SK-N-SH treated with all-trans-retinoic acid at 6 μM for 48 hours (cell line): ENCODE data around the gene MT1M.

Experiments used
- ATAC-seq: fragments of 200-7000 bp; cut with Tn5 transposase; 3 replicates; pipeline ENCODE4 v1.9.1; 2020; ENCODE audit warnings: mild to moderate bottlenecking, moderate library complexity
- ARNTL ChIP-seq: fragments of 450-650 bp; formaldehyde crosslinking; IDR thresholded peaks from 2 replicates; pipeline ENCODE4 v1.5.0; 2020; ENCODE audit warnings: low read depth, mild to moderate bottlenecking, moderate library complexity, borderline replicate concordance
- BACH2 ChIP-seq: fragments of 250-450 bp; sonication (Bioruptor Pico); IDR thresholded peaks from 2 replicates; pipeline ENCODE4 v1.9.0; 2021; ENCODE audit warnings: mild to moderate bottlenecking, borderline replicate concordance
- GLIS3 ChIP-seq: fragments of 250-450 bp; sonication (Bioruptor Pico); IDR thresholded peaks from 2 replicates; pipeline ENCODE4 v1.5.0; 2020; ENCODE audit warnings: mild to moderate bottlenecking, moderate library complexity
- ISL1 ChIP-seq: fragments of 250-450 bp; sonication (Bioruptor Pico); IDR thresholded peaks from 2 replicates; pipeline ENCODE4 v2.1.2; 2022; ENCODE audit warnings: mild to moderate bottlenecking, moderate library complexity
- OSR1 ChIP-seq: fragments of 250-450 bp; sonication (Bioruptor Pico); IDR thresholded peaks from 2 replicates; pipeline ENCODE4 v1.8.0; 2022; ENCODE audit warnings: moderate library complexity, mild to moderate bottlenecking, inconsistent platforms
- PATZ1 ChIP-seq: fragments of 250-450 bp; sonication (Bioruptor Pico); IDR thresholded peaks from 2 replicates; pipeline ENCODE4 v1.8.0; 2020; ENCODE audit warnings: mild to moderate bottlenecking, moderate library complexity, borderline replicate concordance
- PPARA ChIP-seq: fragments of 250-450 bp; sonication (Bioruptor Pico); IDR thresholded peaks from 2 replicates; pipeline ENCODE4 v1.5.0; 2020; ENCODE audit warnings: mild to moderate bottlenecking, borderline replicate concordance
- RARB ChIP-seq: fragments of 250-450 bp; sonication (Bioruptor Pico); IDR thresholded peaks from 2 replicates; pipeline ENCODE4 v1.8.0; 2021; ENCODE audit warnings: mild to moderate bottlenecking, moderate library complexity
- SNAI2 ChIP-seq: fragments of 250-450 bp; sonication (Bioruptor Pico); IDR thresholded peaks from 2 replicates; pipeline ENCODE4 v1.5.0; 2020; ENCODE audit warnings: mild to moderate bottlenecking, moderate library complexity
- TCF4 ChIP-seq: fragments of 250-450 bp; sonication (Bioruptor Pico); IDR thresholded peaks from 2 replicates; pipeline ENCODE4 v1.8.0; 2021; ENCODE audit warnings: mild to moderate bottlenecking, moderate library complexity, borderline replicate concordance
- TOX ChIP-seq: fragments of 250-450 bp; sonication (Bioruptor Pico); IDR thresholded peaks from 2 replicates; pipeline ENCODE4 v1.8.0; 2021; ENCODE audit warnings: mild to moderate bottlenecking, moderate library complexity, borderline replicate concordance
- ZFP30 ChIP-seq: fragments of 450-650 bp; formaldehyde crosslinking; IDR thresholded peaks from 2 replicates; pipeline ENCODE4 v1.5.0; 2022; ENCODE audit warnings: mild to moderate bottlenecking, moderate library complexity
- ZNF565 ChIP-seq: fragments of 450-650 bp; formaldehyde crosslinking; conservative IDR thresholded peaks from 2 replicates; pipeline ENCODE4 v1.5.0; 2020; ENCODE audit warnings: low read depth, mild to moderate bottlenecking, moderate library complexity
- ZNF70 ChIP-seq: fragments of 450-650 bp; formaldehyde crosslinking; IDR thresholded peaks from 2 replicates; pipeline ENCODE4 v1.5.0; 2020; ENCODE audit warnings: mild to moderate bottlenecking, moderate library complexity
- ZNF8 ChIP-seq: fragments of 450-650 bp; formaldehyde crosslinking; IDR thresholded peaks from 2 replicates; pipeline ENCODE4 v1.5.0; 2020; ENCODE audit warnings: mild to moderate bottlenecking, moderate library complexity
- TF ChIP-seq, protein P1 (sequence below): fragments of 250-450 bp; sonication (Bioruptor Pico); IDR thresholded peaks from 2 replicates; pipeline ENCODE4 v1.5.1; 2021; ENCODE audit warnings: mild to moderate bottlenecking, moderate library complexity
- TF ChIP-seq, protein P2 (sequence below): fragments of 250-450 bp; sonication (Bioruptor Pico); IDR thresholded peaks from 2 replicates; pipeline ENCODE4 v1.5.1; 2020; ENCODE audit warnings: low read depth, mild to moderate bottlenecking, moderate library complexity
- TF ChIP-seq, protein P3 (sequence below): fragments of 250-450 bp; sonication (Bioruptor Pico); IDR thresholded peaks from 2 replicates; pipeline ENCODE4 v1.8.0; 2021; ENCODE audit warnings: low read depth, mild to moderate bottlenecking, moderate library complexity, borderline replicate concordance

MT1M gene

DNA sequence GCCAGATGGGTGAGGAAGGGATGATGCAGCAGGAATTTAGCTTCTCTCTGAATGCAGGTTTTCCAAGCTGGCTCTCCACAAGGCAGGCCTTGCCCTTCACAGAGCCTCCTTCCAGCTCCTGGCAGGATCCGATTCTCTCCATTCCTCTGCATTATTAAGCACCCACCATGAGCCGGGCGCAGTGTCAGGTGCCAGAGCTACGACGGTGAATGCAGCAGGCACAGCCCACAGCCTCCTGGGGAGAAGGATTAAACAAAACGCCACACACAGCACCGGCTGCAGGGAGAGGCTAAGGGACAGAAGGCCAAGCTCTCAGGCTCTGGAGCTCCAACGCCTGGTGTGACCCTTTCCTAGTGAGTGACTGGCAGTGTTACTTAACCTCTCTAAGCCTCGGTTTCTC, 31.1 kb upstream of the MT1M start:
- ATAC-seq, result no peak
- TF ChIP-seq, protein P1, sequence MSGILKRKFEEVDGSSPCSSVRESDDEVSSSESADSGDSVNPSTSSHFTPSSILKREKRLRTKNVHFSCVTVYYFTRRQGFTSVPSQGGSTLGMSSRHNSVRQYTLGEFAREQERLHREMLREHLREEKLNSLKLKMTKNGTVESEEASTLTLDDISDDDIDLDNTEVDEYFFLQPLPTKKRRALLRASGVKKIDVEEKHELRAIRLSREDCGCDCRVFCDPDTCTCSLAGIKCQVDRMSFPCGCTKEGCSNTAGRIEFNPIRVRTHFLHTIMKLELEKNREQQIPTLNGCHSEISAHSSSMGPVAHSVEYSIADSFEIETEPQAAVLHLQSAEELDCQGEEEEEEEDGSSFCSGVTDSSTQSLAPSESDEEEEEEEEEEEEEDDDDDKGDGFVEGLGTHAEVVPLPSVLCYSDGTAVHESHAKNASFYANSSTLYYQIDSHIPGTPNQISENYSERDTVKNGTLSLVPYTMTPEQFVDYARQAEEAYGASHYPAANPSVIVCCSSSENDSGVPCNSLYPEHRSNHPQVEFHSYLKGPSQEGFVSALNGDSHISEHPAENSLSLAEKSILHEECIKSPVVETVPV (CRISPR knock-in tag), result no peak
- no peak for TF ChIP-seq ZNF565 (CRISPR knock-in tag)
- TF ChIP-seq ISL1, result no peak
- TF ChIP-seq PPARA (CRISPR knock-in tag), result no peak
- TF ChIP-seq, protein P2, sequence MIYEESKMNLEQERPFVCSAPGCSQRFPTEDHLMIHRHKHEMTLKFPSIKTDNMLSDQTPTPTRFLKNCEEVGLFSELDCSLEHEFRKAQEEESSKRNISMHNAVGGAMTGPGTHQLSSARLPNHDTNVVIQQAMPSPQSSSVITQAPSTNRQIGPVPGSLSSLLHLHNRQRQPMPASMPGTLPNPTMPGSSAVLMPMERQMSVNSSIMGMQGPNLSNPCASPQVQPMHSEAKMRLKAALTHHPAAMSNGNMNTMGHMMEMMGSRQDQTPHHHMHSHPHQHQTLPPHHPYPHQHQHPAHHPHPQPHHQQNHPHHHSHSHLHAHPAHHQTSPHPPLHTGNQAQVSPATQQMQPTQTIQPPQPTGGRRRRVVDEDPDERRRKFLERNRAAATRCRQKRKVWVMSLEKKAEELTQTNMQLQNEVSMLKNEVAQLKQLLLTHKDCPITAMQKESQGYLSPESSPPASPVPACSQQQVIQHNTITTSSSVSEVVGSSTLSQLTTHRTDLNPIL, result no peak
- TF ChIP-seq SNAI2, result no peak
- no peak for TF ChIP-seq TOX (CRISPR knock-in tag)
- no peak for TF ChIP-seq PATZ1 (CRISPR knock-in tag)
- no peak for TF ChIP-seq ZNF8 (CRISPR knock-in tag)
- TF ChIP-seq, all 23 proteins: peak for 0

GRCh38 chr16:56603589-56603988, 28.9 kb upstream of the MT1M start:
- TF ChIP-seq TCF4 (CRISPR knock-in tag), result no peak
- no peak for TF ChIP-seq ARNTL (CRISPR knock-in tag)
- no peak for TF ChIP-seq ZNF565 (CRISPR knock-in tag)
- TF ChIP-seq ISL1, result no peak
- no peak for TF ChIP-seq ZNF8 (CRISPR knock-in tag)
- TF ChIP-seq ZFP30 (CRISPR knock-in tag), result no peak
- no peak for TF ChIP-seq BACH2 (CRISPR knock-in tag)
- no peak for TF ChIP-seq SNAI2
- TF ChIP-seq ZNF70 (CRISPR knock-in tag), result no peak
- TF ChIP-seq RARB, result no peak
- no peak for TF ChIP-seq PATZ1 (CRISPR knock-in tag)
- TF ChIP-seq, protein P1 (CRISPR knock-in tag), result no peak

GRCh38 chr16:56604966-56605365, 27.5 kb upstream of the MT1M start:
- TF ChIP-seq TCF4 (CRISPR knock-in tag) (no peak), GLIS3 (no peak)
- ATAC-seq, result no peak

More at GRCh38 chr16:56603589-56603988, 28.9 kb upstream of the MT1M start:
- ATAC-seq, result no peak

- no peak for TF ChIP-seq ISL1
- no peak for TF ChIP-seq OSR1 (CRISPR knock-in tag)
- no peak for TF ChIP-seq PATZ1 (CRISPR knock-in tag)
- TF ChIP-seq ARNTL (CRISPR knock-in tag), result no peak
- TF ChIP-seq, protein P3, sequence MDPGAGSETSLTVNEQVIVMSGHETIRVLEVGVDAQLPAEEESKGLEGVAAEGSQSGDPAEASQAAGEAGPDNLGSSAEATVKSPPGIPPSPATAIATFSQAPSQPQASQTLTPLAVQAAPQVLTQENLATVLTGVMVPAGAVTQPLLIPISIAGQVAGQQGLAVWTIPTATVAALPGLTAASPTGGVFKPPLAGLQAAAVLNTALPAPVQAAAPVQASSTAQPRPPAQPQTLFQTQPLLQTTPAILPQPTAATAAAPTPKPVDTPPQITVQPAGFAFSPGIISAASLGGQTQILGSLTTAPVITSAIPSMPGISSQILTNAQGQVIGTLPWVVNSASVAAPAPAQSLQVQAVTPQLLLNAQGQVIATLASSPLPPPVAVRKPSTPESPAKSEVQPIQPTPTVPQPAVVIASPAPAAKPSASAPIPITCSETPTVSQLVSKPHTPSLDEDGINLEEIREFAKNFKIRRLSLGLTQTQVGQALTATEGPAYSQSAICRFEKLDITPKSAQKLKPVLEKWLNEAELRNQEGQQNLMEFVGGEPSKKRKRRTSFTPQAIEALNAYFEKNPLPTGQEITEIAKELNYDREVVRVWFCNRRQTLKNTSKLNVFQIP (CRISPR knock-in tag), result no peak
- no peak for TF ChIP-seq TOX (CRISPR knock-in tag)
- TF ChIP-seq ZNF70 (CRISPR knock-in tag), result no peak
- ATAC-seq, result no peak
These were observed 27.0 kb upstream of the MT1M start for GRCh38 chr16:56605475-56605874.
